Suprapubic skin (tissue), 4 donors: Measurements from ENCODE around the gene FRAS1. TPM values are rescaled to one million over a fixed set of nuclear protein-coding genes. Genes with fewer than 3 reads are reported as not detected.
"Not testable (repeated sequence)": the region's sequence is repeated elsewhere in the genome, so short reads cannot be mapped to it uniquely, and the experiment has no call there.

Source experiments
- DNase-seq, 2 donors: peaks; one replicate each; pipeline ENCODE4 v3.0.0-alpha.2; 2019; ENCODE audit warnings: low spot score in 2 of 2
- H3K27ac ChIP-seq: fragments of 200-600 bp; sonication (generic); one replicate; pipeline ENCODE4 v1.5.1; 2019
- H3K27me3 ChIP-seq: fragments of 200-600 bp; sonication (generic); one replicate; pipeline ENCODE4 v1.5.1; 2019
- H3K36me3 ChIP-seq: fragments of 200-600 bp; sonication (generic); one replicate; pipeline ENCODE4 v1.5.1; 2019
- H3K4me1 ChIP-seq: fragments of 200-600 bp; sonication (generic); one replicate; pipeline ENCODE4 v1.5.1; 2019
- H3K4me3 ChIP-seq: fragments of 200-600 bp; sonication (generic); one replicate; pipeline ENCODE4 v1.5.1; 2019; ENCODE audit warnings: mild to moderate bottlenecking
- H3K9me3 ChIP-seq: fragments of 200-600 bp; sonication (generic); one replicate; pipeline ENCODE4 v1.5.1; 2019
- CTCF ChIP-seq, 2 donors: fragments of 200-600 bp in 1 of 2; fragments of 450-650 bp in 1 of 2; sonication (generic) in 1 of 2; IDR thresholded peaks; one replicate each; pipeline ENCODE4 v1.5.1; 2016 to 2019; ENCODE audit warnings: antibody characterized with exemption in 2 of 2, mild to moderate bottlenecking in 1 of 2, moderate library complexity in 1 of 2
- EP300 ChIP-seq: sonication (generic); formaldehyde crosslinking; IDR thresholded peaks from one replicate; pipeline ENCODE4 v1.6.1; 2017; ENCODE audit warnings: antibody characterized with exemption
- POLR2A ChIP-seq, 2 donors: fragments of 450-650 bp; IDR thresholded peaks; one replicate each; pipeline ENCODE4 v1.6.1; 2017; ENCODE audit warnings: antibody characterized with exemption in 2 of 2, mild to moderate bottlenecking in 2 of 2, moderate library complexity in 2 of 2
- POLR2AphosphoS5 ChIP-seq, 3 donors: sonication (generic); formaldehyde crosslinking; IDR thresholded peaks; one replicate each; pipeline ENCODE4 v1.6.1; 2017; ENCODE audit warnings: antibody characterized with exemption in 3 of 3
- WGBS: methylation state at CpG from one replicate; pipeline ENCODE4 v1.1.5; 2018; 5-methylcytosine and 5-hydroxymethylcytosine counted together
- total RNA-seq, 4 donors: library from RNA; depleted of rRNA; stranded (reverse); fragments of >200 nt; gene quantifications; one replicate each; pipeline ENCODE4 v1.1.0, GENCODE V29; 2016

The FRAS1 gene
- total RNA-seq, 4 donors from 2014 or later: 1.4 to 24.9 (median 3.8) TPM

GRCh38 chr4:78493731-78494130 lies 436.6 kb downstream of the FRAS1 start:
- no peak for DNase-seq
- H3K4me1 ChIP-seq: no peaks in the 10 kb centered on the region
- H3K9me3 ChIP-seq: no peaks in the 10 kb centered on the region
- H3K27ac ChIP-seq: no peak overlapping the region
- H3K27me3 ChIP-seq: no peaks in the 10 kb centered on the region
- no peak overlapping the region for H3K4me3 ChIP-seq
- TF ChIP-seq EP300: no peak
- TF ChIP-seq POLR2A (IDR thresholded peaks at IDR 0.05): no peak
- H3K36me3 ChIP-seq: no peaks in the 10 kb centered on the region

- H3K27ac ChIP-seq: no peak overlapping the region
- DNase-seq: no peak
- 58% methylated on average over 4 of the region's 4 CpGs for WGBS
- H3K4me1 ChIP-seq: no peaks in the 10 kb centered on the region
- H3K9me3 ChIP-seq: no peaks in the 10 kb centered on the region
- no peak overlapping the region for H3K4me3 ChIP-seq
- no peaks in the 10 kb centered on the region for H3K36me3 ChIP-seq
- TF ChIP-seq EP300: no peak
- no peak for TF ChIP-seq POLR2AphosphoS5 (IDR thresholded peaks at IDR 0.05)
- TF ChIP-seq POLR2A (IDR thresholded peaks at IDR 0.05): no peak
- TF ChIP-seq CTCF (IDR thresholded peaks at IDR 0.05): no peak
- H3K27me3 ChIP-seq: no peaks in the 10 kb centered on the region
Observed at GRCh38 chr4:78496021-78496643, 439.0 kb downstream of the FRAS1 start.

DNA sequence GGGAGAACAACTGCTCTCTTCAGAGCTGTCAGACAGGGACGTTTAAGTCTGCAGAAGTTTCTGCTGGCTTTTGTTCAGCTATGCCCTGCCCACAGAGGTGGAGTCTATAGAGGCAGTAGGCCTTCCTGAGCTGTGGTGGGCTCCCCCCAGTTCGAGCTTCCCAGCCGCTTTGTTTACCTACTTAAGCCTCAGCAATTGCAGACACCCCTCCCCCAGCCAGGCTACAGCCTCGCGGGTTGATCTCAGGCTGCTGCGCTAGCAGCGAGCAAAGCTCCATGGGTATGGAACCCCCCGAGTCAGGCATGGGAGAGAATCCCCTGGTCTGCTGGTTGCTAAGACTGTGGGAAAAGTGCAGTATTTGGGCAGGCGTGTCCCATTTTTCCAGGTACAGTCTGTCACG lies 449.1 kb downstream of the FRAS1 start:
- H3K36me3 ChIP-seq, H3K27ac ChIP-seq, H3K9me3 ChIP-seq, H3K4me3 ChIP-seq, H3K27me3 ChIP-seq, H3K4me1 ChIP-seq, DNase-seq: not testable (repeated sequence)
- WGBS: 77% methylated on average over 10 of the region's 10 CpGs

DNA sequence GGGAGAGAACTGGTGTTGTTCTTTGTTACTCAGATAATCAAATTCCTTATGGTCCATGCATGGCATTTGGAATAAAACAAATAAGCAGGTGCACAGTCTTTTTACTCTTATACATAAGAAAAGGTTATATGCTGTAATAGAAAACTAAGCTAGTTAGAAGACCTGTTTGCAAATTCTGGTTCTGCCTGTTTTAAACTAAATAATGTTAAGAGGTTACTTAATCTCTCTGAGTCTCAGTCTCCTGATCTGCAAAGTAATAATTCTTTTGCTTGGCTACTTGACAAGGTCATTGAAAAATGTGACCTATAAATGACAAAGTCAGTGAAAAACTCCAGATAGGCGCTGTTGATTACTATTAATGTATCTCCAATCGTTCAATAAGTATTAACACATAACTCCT lies 451.9 kb downstream of the FRAS1 start:
- Histone ChIP-seq H3K4me3 (no peak overlapping the region), H3K27ac (no peak overlapping the region), H3K9me3 (no peaks in the 10 kb centered on the region), H3K4me1 (no peaks in the 10 kb centered on the region), H3K27me3 (no peaks in the 10 kb centered on the region), H3K36me3 (no peaks in the 10 kb centered on the region)
- DNase-seq: no peak
- WGBS: 85% methylated on average over 2 of the region's 2 CpGs
- TF ChIP-seq POLR2AphosphoS5 (IDR thresholded peaks at IDR 0.05) (no peak), CTCF (IDR thresholded peaks at IDR 0.05) (no peak), EP300 (no peak), POLR2A (IDR thresholded peaks at IDR 0.05) (no peak)

- no peaks in the 10 kb centered on the region for H3K36me3 ChIP-seq
- 64% methylated on average over 1 of the region's 1 CpG for WGBS
- no peak overlapping the region for H3K4me3 ChIP-seq
- no peak for TF ChIP-seq POLR2A (IDR thresholded peaks at IDR 0.05)
- no peak for TF ChIP-seq CTCF (IDR thresholded peaks at IDR 0.05)
- no peak for TF ChIP-seq POLR2AphosphoS5 (IDR thresholded peaks at IDR 0.05)
- no peak for TF ChIP-seq EP300
- DNase-seq: no peak
- no peaks in the 10 kb centered on the region for H3K27me3 ChIP-seq
- no peaks in the 10 kb centered on the region for H3K9me3 ChIP-seq
- no peaks in the 10 kb centered on the region for H3K4me1 ChIP-seq
- no peak overlapping the region for H3K27ac ChIP-seq
Observed at GRCh38 chr4:78510108-78510507, 453.0 kb downstream of the FRAS1 start.

GRCh38 chr4:78510681-78511080 lies 453.6 kb downstream of the FRAS1 start:
- no peaks in the 10 kb centered on the region for H3K27me3 ChIP-seq
- DNase-seq: no peak
- TF ChIP-seq POLR2A (IDR thresholded peaks at IDR 0.05) (no peak), POLR2AphosphoS5 (IDR thresholded peaks at IDR 0.05) (no peak), CTCF (IDR thresholded peaks at IDR 0.05) (no peak), EP300 (no peak)
- no peaks in the 10 kb centered on the region for H3K4me1 ChIP-seq
- no peak overlapping the region for H3K4me3 ChIP-seq
- H3K27ac ChIP-seq: no peak overlapping the region
- 39% methylated on average over 1 of the region's 1 CpG for WGBS
- H3K9me3 ChIP-seq: no peaks in the 10 kb centered on the region
- H3K36me3 ChIP-seq: no peaks in the 10 kb centered on the region
